ENCODE measurements around the gene SLC6A19. TPM values are rescaled to one million over a fixed set of nuclear protein-coding genes. Genes with fewer than 3 reads are reported as not detected.

Gene SLC6A19
- polyA plus RNA-seq, 3 donors: not detected

DNA sequence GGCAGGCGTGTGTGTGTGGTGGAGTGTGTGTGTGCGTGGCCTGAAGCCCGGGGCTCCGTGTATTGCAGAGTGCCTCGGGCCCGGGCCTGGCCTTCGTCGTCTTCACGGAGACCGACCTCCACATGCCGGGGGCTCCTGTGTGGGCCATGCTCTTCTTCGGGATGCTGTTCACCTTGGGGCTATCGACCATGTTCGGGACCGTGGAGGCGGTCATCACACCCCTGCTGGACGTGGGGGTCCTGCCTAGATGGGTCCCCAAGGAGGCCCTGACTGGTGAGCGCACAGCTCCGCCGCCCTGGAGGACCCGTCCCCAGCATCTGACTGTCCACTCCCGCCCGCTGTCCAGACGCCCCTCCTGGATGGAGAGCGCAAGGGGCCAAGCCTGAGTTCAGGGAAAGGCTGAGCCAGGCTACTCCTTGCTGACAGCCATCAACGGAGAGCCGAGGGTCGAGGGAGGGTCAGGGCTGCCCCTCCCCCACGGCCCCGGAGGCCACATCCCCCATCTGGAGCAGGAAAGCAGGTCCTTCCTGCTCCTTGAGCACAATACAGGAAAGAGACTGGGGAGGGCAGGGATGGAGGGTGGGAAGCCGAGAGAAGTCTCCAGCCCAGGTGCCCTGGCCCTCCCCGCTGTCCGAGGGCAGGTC, 42.2 kb downstream of the SLC6A19 start:
- H3K27ac Mint-ChIP-seq: no peak overlapping the region
- no peak overlapping the region for H3K27ac ChIP-seq (ENCODE audit: low read depth in 1 of 2, low read length in 2 of 2)
- H3K36me3 Mint-ChIP-seq: no peaks in the 10 kb centered on the region
- H3K9me3 Mint-ChIP-seq: peaks cover 0 to 2% (median 0%) of the 10 kb centered on the region in 7 donors
- H4K20me1 ChIP-seq (ENCODE audit: insufficient read depth, low read length): no peaks in the 10 kb centered on the region
- H3K27me3 Mint-ChIP-seq (ENCODE audit: low read depth in 3 of 3): peaks cover 2 to 26% (median 4%) of the 10 kb centered on the region in 3 donors
- no peaks in the 10 kb centered on the region for H3K4me1 ChIP-seq (ENCODE audit: control insufficient read depth in 1 of 2, insufficient read depth in 2 of 2, low read length in 2 of 2)
- H3K4me2 ChIP-seq (replicated peaks; ENCODE audit: extremely low read depth, low read length, poor library complexity, severe bottlenecking): no peak overlapping the region
- H3K36me3 ChIP-seq (replicated peaks in 1 of 2; ENCODE audit: control insufficient read depth in 1 of 2, insufficient read depth in 2 of 2, low read length in 2 of 2): no peaks in the 10 kb centered on the region
- H3K4me3 Mint-ChIP-seq: no peak overlapping the region
- H3K9ac ChIP-seq (ENCODE audit: insufficient read depth, low read length, poor library complexity, severe bottlenecking): no peak overlapping the region
- H3K27me3 ChIP-seq (ENCODE audit: control insufficient read depth in 2 of 2, insufficient read depth in 2 of 2, low read length in 2 of 2): peaks cover 0 to 14% of the 10 kb centered on the region in 2 donors
- TF ChIP-seq, protein P1, sequence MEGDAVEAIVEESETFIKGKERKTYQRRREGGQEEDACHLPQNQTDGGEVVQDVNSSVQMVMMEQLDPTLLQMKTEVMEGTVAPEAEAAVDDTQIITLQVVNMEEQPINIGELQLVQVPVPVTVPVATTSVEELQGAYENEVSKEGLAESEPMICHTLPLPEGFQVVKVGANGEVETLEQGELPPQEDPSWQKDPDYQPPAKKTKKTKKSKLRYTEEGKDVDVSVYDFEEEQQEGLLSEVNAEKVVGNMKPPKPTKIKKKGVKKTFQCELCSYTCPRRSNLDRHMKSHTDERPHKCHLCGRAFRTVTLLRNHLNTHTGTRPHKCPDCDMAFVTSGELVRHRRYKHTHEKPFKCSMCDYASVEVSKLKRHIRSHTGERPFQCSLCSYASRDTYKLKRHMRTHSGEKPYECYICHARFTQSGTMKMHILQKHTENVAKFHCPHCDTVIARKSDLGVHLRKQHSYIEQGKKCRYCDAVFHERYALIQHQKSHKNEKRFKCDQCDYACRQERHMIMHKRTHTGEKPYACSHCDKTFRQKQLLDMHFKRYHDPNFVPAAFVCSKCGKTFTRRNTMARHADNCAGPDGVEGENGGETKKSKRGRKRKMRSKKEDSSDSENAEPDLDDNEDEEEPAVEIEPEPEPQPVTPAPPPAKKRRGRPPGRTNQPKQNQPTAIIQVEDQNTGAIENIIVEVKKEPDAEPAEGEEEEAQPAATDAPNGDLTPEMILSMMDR (IDR thresholded peaks at IDR 0.05): no peak
- H3K4me3 ChIP-seq (replicated peaks in 1 of 3; ENCODE audit: low read depth in 2 of 3, low read length in 3 of 3): no peak overlapping the region
- WGBS (ENCODE audit: insufficient coverage): 83% methylated on average over 26 of the region's 33 CpGs
- intact Hi-C loops (cut with micrococcal nuclease): no loop called here
- no peaks in the 10 kb centered on the region for H3K4me1 Mint-ChIP-seq
- no peak overlapping the region for H2AFZ ChIP-seq (ENCODE audit: insufficient read depth, low read depth, low read length, poor library complexity, severe bottlenecking)
- no peak for DNase-seq
- H3K9me3 ChIP-seq (replicated peaks in 1 of 2; ENCODE audit: control insufficient read depth in 1 of 2, insufficient read depth in 1 of 2, low read length in 2 of 2): no peaks in the 10 kb centered on the region
- no peaks in the 10 kb centered on the region for H3K79me2 ChIP-seq (ENCODE audit: insufficient read depth, low read length)

DNA sequence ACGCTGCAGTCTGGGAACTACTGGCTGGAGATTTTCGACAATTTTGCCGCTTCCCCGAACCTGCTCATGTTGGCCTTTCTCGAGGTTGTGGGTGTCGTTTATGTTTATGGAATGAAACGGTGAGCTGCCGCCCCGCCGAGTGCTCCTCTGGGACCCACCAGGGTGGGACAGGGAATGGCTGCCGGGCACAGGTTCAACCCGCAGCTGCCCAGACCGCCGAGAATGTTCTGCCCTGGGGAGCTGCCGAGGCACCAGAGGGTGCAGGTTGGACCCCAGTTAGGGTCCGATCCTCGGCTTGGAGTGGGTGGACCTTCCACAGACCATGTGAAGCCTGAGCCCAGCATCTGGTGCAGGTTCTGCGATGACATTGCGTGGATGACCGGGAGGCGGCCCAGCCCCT, 42.9 kb downstream of the SLC6A19 start:
- Histone ChIP-seq H3K4me1 (ENCODE audit: control insufficient read depth in 1 of 2, insufficient read depth in 2 of 2, low read length in 2 of 2) (no peaks in the 10 kb centered on the region), H3K79me2 (ENCODE audit: insufficient read depth, low read length) (no peaks in the 10 kb centered on the region), H3K27ac (ENCODE audit: low read depth in 1 of 2, low read length in 2 of 2) (no peak overlapping the region), H3K36me3 (replicated peaks in 1 of 2; ENCODE audit: control insufficient read depth in 1 of 2, insufficient read depth in 2 of 2, low read length in 2 of 2) (no peaks in the 10 kb centered on the region), H3K9me3 (replicated peaks in 1 of 2; ENCODE audit: control insufficient read depth in 1 of 2, insufficient read depth in 1 of 2, low read length in 2 of 2) (no peaks in the 10 kb centered on the region), H3K9ac (ENCODE audit: insufficient read depth, low read length, poor library complexity, severe bottlenecking) (no peak overlapping the region), H3K4me3 (replicated peaks in 1 of 3; ENCODE audit: low read depth in 2 of 3, low read length in 3 of 3) (no peak overlapping the region), H2AFZ (ENCODE audit: insufficient read depth, low read depth, low read length, poor library complexity, severe bottlenecking) (no peak overlapping the region), H3K4me2 (replicated peaks; ENCODE audit: extremely low read depth, low read length, poor library complexity, severe bottlenecking) (no peak overlapping the region), H4K20me1 (ENCODE audit: insufficient read depth, low read length) (no peaks in the 10 kb centered on the region), H3K27me3 (ENCODE audit: control insufficient read depth in 2 of 2, insufficient read depth in 2 of 2, low read length in 2 of 2) (peaks cover 0 to 14% of the 10 kb centered on the region in 2 donors)
- 74% methylated on average over 21 of the region's 21 CpGs for WGBS (ENCODE audit: insufficient coverage)
- H3K4me1 Mint-ChIP-seq: no peaks in the 10 kb centered on the region
- H3K4me3 Mint-ChIP-seq: peak overlapping the region in 1 of 2 donors; percentile 19
- H3K27ac Mint-ChIP-seq: no peak overlapping the region
- TF ChIP-seq, protein P1 (IDR thresholded peaks at IDR 0.05): no peak
- peaks cover 0 to 2% (median 0%) of the 10 kb centered on the region in 7 donors for H3K9me3 Mint-ChIP-seq
- DNase-seq: no peak
- intact Hi-C loops (cut with micrococcal nuclease): no loop called here
- peaks cover 0 to 26% (median 2%) of the 10 kb centered on the region in 3 donors for H3K27me3 Mint-ChIP-seq (ENCODE audit: low read depth in 3 of 3)
- H3K36me3 Mint-ChIP-seq: no peaks in the 10 kb centered on the region

Data from CD14-positive monocyte (primary cell).